H7 (cell line): ENCODE data around the gene FES. TPM values are rescaled to one million over a fixed set of nuclear protein-coding genes. Genes with fewer than 3 reads are reported as not detected.
"Not testable (repeated sequence)": the region's sequence is repeated elsewhere in the genome, so short reads cannot be mapped to it uniquely, and the experiment has no call there.

ENCODE experiments used
- DNase-seq: peaks from one replicate; pipeline ENCODE4 v3.0.0; 2012
- H3K27me3 ChIP-seq: 2 replicates; pipeline ENCODE4 v1.6.0; 2011; ENCODE audit warnings: mild to moderate bottlenecking, low read length; ENCODE audit not compliant: control insufficient read depth, insufficient read depth
- H3K36me3 ChIP-seq: replicated peaks from 2 replicates; pipeline ENCODE4 v1.5.1; 2011; ENCODE audit warnings: low read length; ENCODE audit not compliant: control insufficient read depth, insufficient read depth
- H3K4me3 ChIP-seq: 2 replicates; pipeline ENCODE4 v1.5.1; 2011; ENCODE audit warnings: low read depth, mild to moderate bottlenecking, control low read depth, low read length, moderate library complexity; ENCODE audit not compliant: insufficient read depth
- total RNA-seq: library from RNA; depleted of rRNA; stranded (reverse); fragments of >200 nt; shearing (Covaris generic); gene quantifications from 2 replicates; pipeline ENCODE4 v1.2.3, GENCODE V29; 2014; rRNA removed

Gene FES
- total RNA-seq, result 11.2 and 13.6 TPM in 2 replicates

- Histone ChIP-seq H3K4me3 (peak within 1 kb of the TSS; percentile 30), H3K36me3 (peaks cover 3% of the 10 kb centered on the region; the same call in 1 of the 2 replicates), H3K27me3 (no peaks in the 10 kb centered on the region)
- peak; percentile 92 for DNase-seq
Measured at GRCh38 chr15:90883976-90884718, at the start of gene FES. FES (plus strand) TSS chr15:90884504; CDS start chr15:90885046, 542 bp downstream.

GRCh38 chr15:90834626-90835025 lies 49.7 kb upstream of the FES start:
- Histone ChIP-seq H3K36me3 (no peaks in the 10 kb centered on the region), H3K4me3 (no peak overlapping the region), H3K27me3 (no peaks in the 10 kb centered on the region)
- peak; percentile 52 for DNase-seq

DNA sequence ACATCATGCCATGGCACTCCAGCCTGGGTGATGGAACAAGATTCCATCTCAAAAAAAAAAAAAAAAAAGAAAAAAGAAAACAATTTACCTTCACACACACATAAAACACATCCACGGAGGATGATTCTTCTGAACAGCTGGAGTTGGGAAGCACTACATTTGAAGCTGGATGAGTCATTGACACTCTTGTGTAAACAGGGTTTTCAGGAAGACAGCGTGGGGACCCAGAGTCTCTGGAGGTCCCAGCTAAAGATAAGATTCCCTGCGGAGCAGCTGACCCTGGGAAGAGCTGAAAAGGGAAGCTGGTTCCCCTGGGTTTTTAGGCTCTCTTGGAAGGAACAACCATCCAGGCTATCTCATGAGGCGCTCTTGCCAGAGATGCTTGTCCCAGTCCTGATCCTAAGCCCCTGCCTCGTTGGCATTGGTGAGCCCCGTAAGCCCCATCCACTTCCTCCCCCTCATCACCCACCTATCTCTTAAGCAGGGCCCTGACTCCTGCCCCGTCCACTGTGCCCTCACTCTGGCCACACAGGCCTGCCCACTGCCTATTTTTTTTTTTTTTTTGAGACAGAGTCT lies 47.9 kb upstream of the FES start:
- no peaks in the 10 kb centered on the region for H3K36me3 ChIP-seq
- H3K4me3 ChIP-seq, result no peak overlapping the region
- peak; percentile 48 for DNase-seq

DNA sequence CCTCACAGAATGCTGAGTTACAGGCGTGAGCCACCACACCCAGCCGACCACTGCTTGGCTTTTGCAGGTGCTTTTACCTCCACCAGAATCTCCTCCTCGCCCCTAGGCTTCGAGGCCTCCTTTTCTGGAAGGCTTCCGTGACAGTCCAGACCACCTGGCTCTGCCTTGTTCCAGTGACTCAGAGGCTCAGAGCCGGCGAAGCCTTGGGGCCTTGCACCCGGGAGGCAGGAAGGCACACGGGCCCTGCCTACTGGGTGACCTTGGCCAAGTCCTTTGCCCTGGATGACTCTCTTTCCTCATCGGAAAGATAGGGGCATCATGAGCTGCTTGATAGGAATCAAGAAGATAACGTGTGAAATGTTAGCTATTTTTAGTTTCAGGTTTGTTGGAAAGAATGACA lies 47.2 kb upstream of the FES start:
- Histone ChIP-seq H3K4me3 (no peak overlapping the region), H3K27me3 (no peaks in the 10 kb centered on the region), H3K36me3 (no peaks in the 10 kb centered on the region)
- peak; percentile 25 for DNase-seq

More for the DNA sequence above, 47.9 kb upstream of the FES start:
- H3K27me3 ChIP-seq, result no peaks in the 10 kb centered on the region

DNA sequence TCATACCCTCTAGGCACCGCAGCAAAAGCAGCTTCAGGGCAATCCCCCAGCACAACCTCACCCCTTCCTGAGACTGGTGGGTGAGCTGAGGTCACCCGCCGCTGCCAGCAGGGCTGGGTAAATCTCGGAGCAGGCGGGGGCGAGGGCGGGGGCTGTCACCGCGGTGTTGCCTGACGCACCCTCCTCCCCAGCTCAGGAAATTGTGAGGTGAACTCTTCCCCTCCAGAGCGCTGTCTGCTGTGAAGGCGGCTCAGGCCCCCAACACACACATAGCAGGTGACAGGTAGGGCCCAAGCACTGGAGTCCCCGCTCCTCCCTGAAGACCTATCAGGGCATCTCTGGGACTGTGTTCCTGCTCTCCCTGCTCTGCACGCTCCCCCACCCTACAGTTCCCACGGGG lies 46.2 kb upstream of the FES start:
- Histone ChIP-seq H3K4me3 (no peak overlapping the region), H3K36me3 (no peaks in the 10 kb centered on the region), H3K27me3 (no peaks in the 10 kb centered on the region)
- peak; percentile 55 for DNase-seq

- DNase-seq, result peak; percentile 58
- Histone ChIP-seq H3K4me3 (no peak overlapping the region), H3K27me3 (no peaks in the 10 kb centered on the region), H3K36me3 (no peaks in the 10 kb centered on the region)
Measured at GRCh38 chr15:90838544-90838943, 45.8 kb upstream of the FES start.

DNA sequence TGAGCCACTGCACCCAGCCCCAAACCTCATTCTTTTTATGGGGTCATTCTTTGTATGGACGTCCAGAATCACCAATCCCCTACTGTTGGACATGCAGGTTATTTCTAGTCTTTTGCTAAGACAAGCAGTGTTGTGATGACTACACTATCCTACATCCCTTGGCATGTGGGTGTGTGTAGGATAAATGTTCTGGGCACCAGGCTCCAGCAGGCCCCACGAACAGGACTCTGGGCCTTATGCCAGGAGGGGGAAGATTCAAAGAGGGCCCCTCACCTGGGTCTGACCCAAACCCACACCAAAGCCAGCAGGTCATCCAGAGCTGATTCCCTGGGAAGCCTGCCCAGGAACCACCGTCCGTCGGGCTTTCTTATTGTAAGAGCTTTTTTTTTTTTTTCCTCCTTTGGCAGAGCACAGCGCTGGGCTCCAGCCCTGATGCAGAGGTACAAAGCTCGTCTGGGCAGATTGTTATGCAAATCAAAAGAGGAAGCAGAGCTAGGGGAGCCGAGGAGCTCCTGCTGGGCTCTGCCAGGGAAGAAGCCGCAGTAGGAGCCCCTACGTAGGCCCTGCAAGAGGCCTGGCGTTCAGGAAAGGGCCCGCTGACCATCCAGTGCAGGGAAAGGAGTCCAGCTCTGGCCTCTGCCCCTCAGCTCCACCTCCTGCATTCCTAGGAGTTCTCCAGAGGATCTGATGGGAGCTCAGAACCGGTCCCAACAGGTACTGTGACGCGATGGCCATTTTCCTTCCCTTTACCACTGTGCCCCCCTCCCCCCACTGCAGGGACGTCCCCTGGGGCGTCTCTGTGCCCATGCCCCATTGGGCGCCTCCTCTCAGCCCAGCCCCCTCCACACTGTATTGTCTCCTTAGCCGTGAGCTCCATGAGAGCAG lies 44.9 kb upstream of the FES start:
- no peak overlapping the region for H3K4me3 ChIP-seq
- peak; percentile 92 for DNase-seq
- no peaks in the 10 kb centered on the region for H3K36me3 ChIP-seq
- no peaks in the 10 kb centered on the region for H3K27me3 ChIP-seq

DNA sequence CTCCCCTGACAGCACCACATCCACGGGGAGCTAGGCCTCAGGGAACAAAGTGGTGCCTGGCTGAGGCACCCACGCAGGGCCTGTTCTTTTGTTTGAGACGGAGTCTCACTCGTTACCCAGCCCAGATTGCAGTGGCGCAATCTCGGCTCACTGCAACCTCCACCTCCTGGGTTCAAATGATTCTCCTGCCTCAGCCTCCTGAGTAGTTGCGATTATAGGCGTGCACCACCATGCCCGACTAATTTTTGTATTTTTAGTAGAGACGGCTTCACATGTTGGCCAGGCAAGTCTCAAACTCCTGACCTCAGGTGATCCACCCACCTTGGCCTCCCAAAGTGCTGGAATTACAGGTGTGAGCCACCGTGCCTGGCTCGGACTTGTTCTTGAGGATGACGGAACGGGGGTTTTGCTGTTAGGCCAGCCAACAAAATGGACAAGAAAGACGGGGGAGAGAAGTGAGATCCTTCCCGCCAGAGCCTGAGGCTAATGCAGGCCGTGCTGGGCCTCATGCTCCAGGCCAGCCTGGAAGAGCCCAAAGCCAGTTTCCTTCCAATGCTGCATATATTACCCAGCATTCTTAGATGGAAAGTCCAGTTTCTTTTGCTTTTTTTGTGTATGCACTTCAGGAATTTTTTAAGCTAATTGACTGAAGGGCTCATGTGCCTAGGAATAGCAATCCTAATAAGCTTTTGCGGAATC lies 44.0 kb upstream of the FES start:
- H3K4me3 ChIP-seq, result no peak overlapping the region

DNA sequence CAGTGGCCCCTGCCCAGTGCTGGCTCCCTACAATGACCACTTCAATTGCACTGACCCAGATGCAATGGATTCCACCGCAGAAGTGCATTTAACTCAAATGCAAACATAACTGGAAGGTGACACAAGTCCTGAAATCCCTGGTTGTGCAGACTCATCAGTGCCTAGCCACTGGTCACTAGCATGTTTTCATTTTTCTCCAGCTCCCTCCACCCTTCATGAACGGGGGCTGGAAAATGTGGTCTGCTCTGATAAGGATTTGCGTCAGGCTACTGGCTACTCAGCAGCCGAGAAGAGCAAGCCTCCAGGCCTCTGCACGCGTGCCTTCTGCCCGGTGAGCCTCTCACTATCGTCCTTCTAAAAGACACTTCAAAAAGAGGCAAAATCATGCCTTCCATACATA lies 43.4 kb upstream of the FES start:
- Histone ChIP-seq H3K36me3 (no peaks in the 10 kb centered on the region), H3K4me3 (no peak overlapping the region), H3K27me3 (no peaks in the 10 kb centered on the region)
- DNase-seq, result no peak

More for the DNA sequence above, 44.0 kb upstream of the FES start:
- Histone ChIP-seq H3K27me3 (no peaks in the 10 kb centered on the region), H3K36me3 (no peaks in the 10 kb centered on the region)
- peak; percentile 41 for DNase-seq

DNA sequence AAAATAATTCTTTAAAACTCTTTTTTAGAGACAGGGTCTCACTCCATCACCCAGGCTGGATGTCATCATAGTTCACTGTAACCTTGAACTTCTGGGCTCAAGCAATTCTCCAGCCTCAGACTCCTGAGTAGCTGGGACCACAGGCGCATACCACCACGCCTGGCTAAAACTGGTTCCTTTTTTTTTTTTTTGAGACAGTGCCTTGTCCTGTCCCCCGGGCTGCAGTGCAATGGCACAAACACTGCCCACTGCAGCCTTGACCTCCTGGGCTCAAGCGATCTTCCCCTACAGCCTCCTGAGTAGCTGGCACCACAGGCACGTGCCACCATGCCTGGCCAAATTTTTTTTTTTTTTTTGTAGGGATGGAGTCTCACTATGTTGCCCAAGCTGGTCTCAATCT lies 39.6 kb upstream of the FES start:
- Histone ChIP-seq H3K4me3 (no peak overlapping the region), H3K27me3 (no peaks in the 10 kb centered on the region), H3K36me3 (no peaks in the 10 kb centered on the region)
- DNase-seq, result no peak

DNA sequence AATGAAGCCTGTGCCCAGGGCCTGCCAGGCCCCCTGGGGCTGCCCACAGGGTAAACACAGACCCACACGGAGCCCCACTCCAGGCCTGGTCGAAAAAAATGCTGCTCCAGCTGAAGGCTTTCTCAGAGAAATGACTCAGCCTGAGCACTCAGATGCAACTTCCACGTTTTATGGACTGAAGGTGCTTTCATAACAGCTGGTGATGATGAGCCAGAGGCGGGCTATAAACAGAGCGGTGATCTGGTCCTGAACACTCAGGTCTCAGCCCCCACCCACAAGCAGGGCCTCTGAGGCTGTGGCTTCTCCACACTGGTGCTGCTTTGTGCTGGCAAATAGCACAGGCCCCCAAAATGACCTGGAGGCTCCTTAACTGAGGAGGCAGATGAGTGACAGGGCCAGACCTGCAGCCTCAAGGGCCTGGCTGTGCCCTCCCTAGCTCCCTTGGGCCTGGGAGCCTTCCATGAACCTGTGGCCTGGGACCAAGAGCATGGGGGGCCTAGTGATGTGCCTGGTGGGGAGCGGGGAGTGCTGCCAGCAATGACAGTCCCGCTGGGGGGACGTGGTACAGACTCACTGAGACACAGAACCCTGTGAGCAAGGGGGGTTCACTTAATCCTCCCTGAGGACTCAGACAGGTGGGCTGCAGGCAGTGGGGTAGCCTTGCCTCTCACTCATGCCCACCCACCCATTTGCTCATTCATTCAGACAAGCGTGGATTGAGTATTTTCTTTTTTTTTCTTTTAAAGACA lies 38.9 kb upstream of the FES start:
- H3K36me3 ChIP-seq, result no peaks in the 10 kb centered on the region
- H3K4me3 ChIP-seq, result no peak overlapping the region
- peak; percentile 19 for DNase-seq
- H3K27me3 ChIP-seq, result no peaks in the 10 kb centered on the region

DNA sequence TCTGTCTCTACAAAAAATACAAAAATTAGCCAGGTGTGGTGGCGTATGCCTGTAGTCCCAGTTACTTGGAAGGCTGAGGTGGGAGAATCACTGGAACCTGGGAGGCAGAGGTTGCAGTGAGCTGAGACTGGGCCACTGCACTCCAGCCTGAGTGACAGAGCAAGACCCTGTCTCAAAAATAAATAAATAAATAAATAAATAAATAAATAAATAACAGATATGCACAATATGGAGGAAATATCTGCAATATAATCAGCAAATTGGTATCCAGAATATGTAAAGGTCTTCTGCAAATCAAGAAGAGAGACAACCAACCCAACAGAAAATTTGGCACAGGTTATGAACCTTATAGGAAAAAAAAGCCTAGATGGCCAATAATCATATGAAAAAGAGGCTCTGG lies 34.9 kb upstream of the FES start:
- not testable (repeated sequence) for H3K4me3 ChIP-seq, H3K36me3 ChIP-seq, H3K27me3 ChIP-seq, DNase-seq

DNA sequence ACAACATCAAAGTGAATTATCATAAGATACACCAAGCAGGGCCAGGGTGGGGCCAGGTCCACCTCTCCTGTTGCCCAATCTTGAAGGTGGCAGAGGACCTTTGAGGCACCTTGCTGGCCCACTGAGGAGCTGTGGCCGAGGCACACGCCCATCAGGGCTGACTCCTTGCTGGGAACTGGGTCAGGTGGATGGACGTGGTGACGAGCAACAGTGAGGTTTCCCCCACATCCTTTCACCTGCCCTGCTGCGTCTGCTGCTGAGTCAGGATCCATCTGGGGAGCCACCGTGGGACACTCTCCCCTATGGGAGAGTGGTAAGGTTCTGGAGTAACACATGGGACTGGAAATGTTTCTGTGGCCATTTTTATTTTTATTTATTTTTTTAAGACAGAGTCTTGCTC lies 33.2 kb upstream of the FES start:
- no peaks in the 10 kb centered on the region for H3K27me3 ChIP-seq
- DNase-seq, result no peak
- no peak overlapping the region for H3K4me3 ChIP-seq
- no peaks in the 10 kb centered on the region for H3K36me3 ChIP-seq

DNA sequence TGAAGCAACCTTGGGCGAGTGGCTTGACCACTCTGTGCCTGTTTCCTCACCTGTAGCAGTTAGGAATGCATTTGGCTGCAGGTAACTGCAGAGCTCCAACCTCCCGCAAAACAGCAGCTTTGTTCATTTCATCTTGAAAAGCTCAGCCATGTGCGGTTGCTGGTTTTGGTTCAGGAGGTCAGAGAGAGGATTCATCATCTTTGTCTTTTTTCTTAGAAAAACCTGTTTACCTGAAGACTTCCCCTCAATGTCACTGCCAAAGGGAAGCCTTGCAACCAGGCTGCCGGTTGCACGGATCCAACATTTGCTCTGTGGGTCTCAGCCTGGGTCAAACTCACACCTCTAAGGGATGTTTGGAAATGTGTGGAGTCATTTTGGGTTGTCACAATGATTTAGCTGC lies 32.4 kb upstream of the FES start:
- no peaks in the 10 kb centered on the region for H3K36me3 ChIP-seq
- no peaks in the 10 kb centered on the region for H3K27me3 ChIP-seq
- peak; percentile 19 for DNase-seq

More for the DNA sequence above, 32.4 kb upstream of the FES start:
- H3K4me3 ChIP-seq, result no peak overlapping the region
